ENCODE data around the gene TMEM61. TPM values are rescaled to one million over a fixed set of nuclear protein-coding genes. Genes with fewer than 3 reads are reported as not detected.

The TMEM61 gene
- total and polyA plus RNA-seq, 2 of the 8 experiments (the other 6 are each of a cell fraction or from before 2014, with no cell fraction given) = 0.54 to 1.4 TPM

DNA sequence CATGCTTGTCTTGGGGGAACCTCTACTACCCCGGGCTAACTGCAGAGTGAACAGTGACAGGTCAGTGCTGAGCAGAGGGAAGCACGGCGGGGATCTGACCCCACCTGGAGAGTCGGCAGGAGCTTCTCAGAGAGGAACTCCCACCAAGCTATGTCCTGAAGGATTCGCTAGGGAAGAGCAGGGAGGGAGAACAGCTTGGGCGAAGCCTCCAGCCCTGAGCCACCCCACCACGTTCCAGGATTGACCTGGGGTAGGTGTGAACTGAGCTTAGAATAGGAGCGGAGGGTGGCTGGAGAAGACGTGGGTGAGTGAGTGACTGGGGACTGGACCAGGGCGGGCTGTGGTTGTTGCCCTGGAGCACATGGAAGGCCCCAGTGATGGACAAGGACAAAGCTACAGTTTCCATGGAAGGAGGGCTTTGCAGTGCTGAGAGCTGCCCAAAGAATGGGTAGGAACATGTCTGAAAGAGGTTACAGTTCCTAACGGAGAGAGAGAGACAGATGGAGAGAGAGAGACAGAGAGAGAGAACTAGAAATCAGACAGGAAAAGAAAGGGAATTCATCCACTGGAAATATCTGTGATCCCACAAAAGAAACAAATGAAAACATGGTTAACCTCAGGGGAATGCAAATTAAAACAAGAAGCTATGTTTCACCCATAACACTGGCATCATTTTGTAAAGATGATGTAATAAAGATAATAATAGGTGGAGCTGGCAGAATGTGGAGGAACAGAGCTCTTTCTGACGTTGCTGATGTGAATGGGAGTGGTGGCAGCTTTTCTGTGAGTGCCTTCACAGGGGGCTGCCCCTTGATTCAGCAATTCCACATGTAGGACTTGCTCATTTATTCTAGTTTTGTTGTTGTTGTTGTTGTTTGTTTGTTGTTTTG, 35.5 kb downstream of the TMEM61 start:
- TF ChIP-seq, protein P1, sequence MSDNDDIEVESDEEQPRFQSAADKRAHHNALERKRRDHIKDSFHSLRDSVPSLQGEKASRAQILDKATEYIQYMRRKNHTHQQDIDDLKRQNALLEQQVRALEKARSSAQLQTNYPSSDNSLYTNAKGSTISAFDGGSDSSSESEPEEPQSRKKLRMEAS (IDR thresholded peaks at IDR 0.05) = no peak
- TF ChIP-seq POU5F1 (IDR thresholded peaks at IDR 0.05; ENCODE audit: low read depth, low read length) (no peak), RBBP5 (IDR thresholded peaks at IDR 0.05; ENCODE audit: borderline replicate concordance, low read depth, low read length) (no peak), FOSL1 (IDR thresholded peaks at IDR 0.05; ENCODE audit: insufficient read depth, low read depth, low read length) (no peak), SP1 (IDR thresholded peaks at IDR 0.05; ENCODE audit: low read depth, low read length) (no peak)
- TF ChIP-seq, protein P2, sequence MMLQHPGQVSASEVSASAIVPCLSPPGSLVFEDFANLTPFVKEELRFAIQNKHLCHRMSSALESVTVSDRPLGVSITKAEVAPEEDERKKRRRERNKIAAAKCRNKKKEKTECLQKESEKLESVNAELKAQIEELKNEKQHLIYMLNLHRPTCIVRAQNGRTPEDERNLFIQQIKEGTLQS (IDR thresholded peaks at IDR 0.05; ENCODE audit: insufficient read depth, low read depth, low read length) = no peak
- H2BK20ac ChIP-seq (ENCODE audit: low read length) = no peak overlapping the region
- no peak for FAIRE-seq

More for the DNA sequence above, 35.5 kb downstream of the TMEM61 start:
- no peaks in the 10 kb centered on the region for H3K9me3 ChIP-seq (ENCODE audit: insufficient read depth in 2 of 2, low read depth in 1 of 2, low read length in 1 of 2)
- CTCF ChIA-PET (ENCODE audit: partially characterized antibody) = interaction anchor here (0.7 to 14.1 kb wide), 8 partner anchors 9 to 82 kb away, joined by 3 to 343 read pairs (median 5); partner anchors contain the start of gene BSND
- H3K9ac ChIP-seq (replicated peaks in 1 of 4; ENCODE audit: extremely low read depth in 1 of 4, low read depth in 3 of 4, low read length in 3 of 4) = no peak overlapping the region
- H2AK5ac ChIP-seq (ENCODE audit: low read depth, low read length) = no peak overlapping the region
- no peaks in the 10 kb centered on the region for H4K20me1 ChIP-seq (replicated peaks in 1 of 2; ENCODE audit: control insufficient read depth in 1 of 2, insufficient read depth in 2 of 2, low read length in 2 of 2)
- H3K27ac ChIP-seq (ENCODE audit: low read depth, low read length) = no peak overlapping the region
- H3K4me1 ChIP-seq (replicated peaks in 1 of 4; ENCODE audit: control insufficient read depth in 3 of 4, insufficient read depth in 4 of 4, low read length in 3 of 4) = peaks cover 0 to 3% (median 1%) of the 10 kb centered on the region in 4 experiments; a peak in 3 of 7 replicates
- H2BK5ac ChIP-seq (ENCODE audit: low read depth, low read length) = no peak overlapping the region
- no peaks in the 10 kb centered on the region; a peak in 2 of 7 replicates for H3K27me3 ChIP-seq (replicated peaks in 1 of 4; ENCODE audit: control insufficient read depth in 3 of 4, extremely low read depth in 1 of 4, insufficient read depth in 3 of 4, low read length in 3 of 4)
- H3K4ac ChIP-seq (replicated peaks; ENCODE audit: insufficient read length, low read depth, low read length) = no peak overlapping the region
- no peak overlapping the region for H3K23ac ChIP-seq (ENCODE audit: insufficient read length)
- H4K8ac ChIP-seq (ENCODE audit: extremely low read depth, insufficient read depth, low read length) = no peak overlapping the region
- no peak overlapping the region for H4K5ac ChIP-seq (ENCODE audit: insufficient read length, low read depth, low read length)
- no peak overlapping the region for H3K56ac ChIP-seq (replicated peaks; ENCODE audit: insufficient read length, low read depth, low read length)
- H3K4me2 ChIP-seq (ENCODE audit: insufficient read depth in 1 of 2, low read depth in 2 of 2, low read length in 2 of 2) = no peak overlapping the region
- H2AFZ ChIP-seq (ENCODE audit: low read length) = no peak overlapping the region
- H3K23me2 ChIP-seq (ENCODE audit: low read depth, low read length) = no peaks in the 10 kb centered on the region
- no peaks in the 10 kb centered on the region for H3K36me3 ChIP-seq (ENCODE audit: control insufficient read depth in 2 of 4, insufficient read depth in 4 of 4, low read length in 3 of 4)
- H2BK15ac ChIP-seq (ENCODE audit: low read length) = no peak overlapping the region
- no peak for DNase-seq (ENCODE audit: low read depth in 1 of 2, low spot score in 2 of 2)
- WGBS, 2 experiments (ENCODE audit: extremely low coverage in 1 of 2, insufficient coverage in 1 of 2, insufficient read length in 1 of 2, insufficient replicate concordance in 2 of 2, low coverage in 1 of 2, low lambda C conversion rate in 2 of 2, missing lambda C conversion rate in 1 of 2) = 85% methylated on average over 12 of the region's 12 CpGs; no CpG with 5 or more reads in 1 of the 2 experiments
- no peak overlapping the region for H4K91ac ChIP-seq (replicated peaks; ENCODE audit: insufficient read length, low read length)
- H3K4me3 ChIP-seq (ENCODE audit: extremely low read depth in 1 of 4, insufficient read depth in 2 of 4, low read depth in 3 of 4, low read length in 4 of 4) = no peak overlapping the region
- POLR2A ChIA-PET (ENCODE audit: partially characterized antibody) = no interaction called here
- H3K14ac ChIP-seq (ENCODE audit: insufficient read length) = no peak overlapping the region
- H3K79me2 ChIP-seq (ENCODE audit: control insufficient read depth in 1 of 2, insufficient read depth in 2 of 2, low read length in 2 of 2) = no peaks in the 10 kb centered on the region
- H2BK12ac ChIP-seq (ENCODE audit: low read depth, low read length) = no peak overlapping the region
- H3K79me1 ChIP-seq (ENCODE audit: low read depth, low read length) = no peaks in the 10 kb centered on the region
- no peak overlapping the region for H2BK120ac ChIP-seq (replicated peaks; ENCODE audit: low read depth, low read length)
- no peak overlapping the region for H3K18ac ChIP-seq (ENCODE audit: extremely low read depth, low read length)

Measured in H1 (cell line).